HG02571 (cell line): ENCODE results near the gene TYMP.

Experiments
- ATAC-seq: cut with Tn5 transposase; IDR thresholded peaks from one replicate; pipeline ENCODE4 v1.9.1; 2021; ENCODE audit warnings: mild to moderate bottlenecking, moderate library complexity; ENCODE audit not compliant: unreplicated experiment

Gene TYMP

GRCh38 chr22:50563413-50564160 is 33.8 kb upstream of the TYMP start:
- ATAC-seq = no peak

- peak; percentile 91 for ATAC-seq
Measured at GRCh38 chr22:50562523-50563412, 33.0 kb upstream of the TYMP start, which contains the start of gene SYCE3. Gene SYCE3, minus strand, starts transcription at chr22:50562919. Its CDS starts 6,514 bp downstream, at chr22:50556405.

DNA sequence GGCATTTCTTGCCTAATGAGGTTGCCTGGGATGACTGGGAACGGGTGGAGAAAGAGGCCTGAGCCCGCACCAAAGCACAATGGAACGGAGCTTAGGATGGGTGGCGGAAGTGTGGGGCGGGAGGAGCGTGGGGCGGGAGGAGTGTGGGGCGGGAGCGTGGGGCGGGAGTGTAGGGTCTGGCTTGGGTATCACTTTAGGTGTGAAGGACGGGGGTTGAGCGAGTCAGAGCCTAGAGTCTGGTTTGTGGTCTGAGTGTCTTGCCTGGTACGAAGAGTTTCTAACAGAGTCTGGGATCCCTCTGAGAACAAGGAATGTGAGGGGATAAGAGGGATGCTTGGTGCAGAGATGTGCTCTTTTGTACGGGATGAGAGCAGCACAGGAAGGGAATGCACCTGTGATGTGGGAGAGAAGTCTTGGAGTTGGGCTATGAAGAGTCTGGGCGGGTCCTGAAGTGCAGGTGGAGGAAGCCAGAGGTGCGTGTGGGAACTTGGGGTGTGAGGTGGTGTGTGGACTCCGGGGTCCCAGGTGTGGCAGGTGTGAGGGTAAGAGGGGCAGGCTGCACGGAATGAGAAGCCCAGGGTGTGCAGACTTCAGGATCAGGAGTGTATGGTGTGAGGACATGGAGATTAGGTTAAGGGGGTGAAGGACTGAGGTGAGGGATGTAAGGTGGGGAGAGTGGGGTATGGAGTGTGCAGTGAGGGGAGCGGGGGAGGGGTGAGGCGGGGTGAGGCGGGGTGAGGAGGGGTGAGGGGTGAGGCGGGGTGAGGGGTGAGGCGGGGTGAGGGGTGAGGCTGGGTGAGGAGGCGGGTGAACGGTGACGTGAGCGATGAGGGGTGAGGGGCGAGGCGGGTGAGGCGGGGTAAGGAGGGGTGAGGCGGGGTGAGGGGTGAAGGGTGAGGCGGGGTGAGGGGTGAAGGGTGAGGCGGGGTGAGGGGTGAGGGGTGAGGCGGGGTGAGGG is 31.9 kb upstream of the TYMP start:
- ATAC-seq = no peak

- ATAC-seq = no peak
Measured at GRCh38 chr22:50560034-50560433, 30.2 kb upstream of the TYMP start.

GRCh38 chr22:50556703-50557102 is 26.9 kb upstream of the TYMP start:
- no peak for ATAC-seq

DNA sequence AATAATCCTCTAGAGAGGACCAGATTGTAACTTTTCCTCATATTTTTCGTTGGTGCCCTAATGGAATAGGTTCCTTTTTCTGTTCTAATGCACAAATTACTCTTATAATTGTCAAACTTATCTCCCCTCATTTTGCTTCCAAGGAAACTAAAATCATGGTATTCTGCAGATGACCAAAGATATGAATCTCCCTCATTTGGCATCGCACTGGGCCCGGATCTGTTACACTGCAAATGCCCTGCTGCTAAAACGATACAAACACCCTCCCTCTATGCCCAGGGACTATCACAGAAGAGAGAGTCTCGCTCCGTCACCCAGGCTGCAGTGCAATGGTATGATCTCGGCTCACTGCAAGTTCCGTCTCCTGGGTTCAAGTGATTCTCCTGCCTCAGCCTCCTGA is 23.5 kb upstream of the TYMP start:
- no peak for ATAC-seq

- no peak for ATAC-seq
Measured at GRCh38 chr22:50551160-50551752, 21.4 kb upstream of the TYMP start.

GRCh38 chr22:50550395-50550794 is 20.6 kb upstream of the TYMP start:
- no peak for ATAC-seq

DNA sequence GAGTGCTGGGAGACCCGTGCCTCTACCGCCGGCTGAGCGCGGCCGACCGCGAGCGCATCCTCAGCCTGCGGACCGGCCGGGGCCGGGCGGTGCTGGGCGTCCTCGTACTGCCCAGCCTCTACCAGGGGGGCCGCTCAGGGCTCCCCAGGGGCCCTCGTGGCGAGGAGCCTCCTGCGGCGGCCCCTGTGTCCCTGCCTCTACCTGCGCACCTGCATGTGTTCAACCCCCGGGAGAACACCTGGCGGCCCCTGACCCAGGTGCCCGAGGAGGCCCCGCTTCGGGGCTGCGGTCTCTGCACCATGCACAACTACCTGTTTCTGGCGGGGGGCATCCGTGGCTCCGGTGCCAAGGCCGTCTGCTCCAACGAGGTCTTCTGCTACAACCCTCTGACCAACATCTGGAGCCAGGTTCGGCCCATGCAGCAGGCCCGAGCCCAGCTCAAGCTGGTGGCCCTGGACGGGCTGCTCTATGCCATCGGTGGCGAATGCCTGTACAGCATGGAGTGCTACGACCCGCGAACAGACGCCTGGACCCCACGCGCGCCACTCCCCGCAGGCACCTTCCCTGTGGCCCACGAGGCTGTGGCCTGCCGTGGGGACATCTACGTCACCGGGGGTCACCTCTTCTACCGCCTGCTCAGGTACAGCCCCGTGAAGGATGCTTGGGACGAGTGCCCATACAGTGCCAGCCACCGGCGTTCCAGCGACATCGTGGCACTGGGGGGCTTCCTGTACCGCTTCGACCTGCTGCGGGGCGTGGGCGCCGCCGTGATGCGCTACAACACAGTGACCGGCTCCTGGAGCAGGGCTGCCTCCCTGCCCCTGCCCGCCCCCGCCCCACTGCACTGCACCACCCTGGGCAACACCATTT is 19.3 kb upstream of the TYMP start:
- no peak for ATAC-seq

- no peak for ATAC-seq
Measured at GRCh38 chr22:50548040-50548920, 18.5 kb upstream of the TYMP start.

DNA sequence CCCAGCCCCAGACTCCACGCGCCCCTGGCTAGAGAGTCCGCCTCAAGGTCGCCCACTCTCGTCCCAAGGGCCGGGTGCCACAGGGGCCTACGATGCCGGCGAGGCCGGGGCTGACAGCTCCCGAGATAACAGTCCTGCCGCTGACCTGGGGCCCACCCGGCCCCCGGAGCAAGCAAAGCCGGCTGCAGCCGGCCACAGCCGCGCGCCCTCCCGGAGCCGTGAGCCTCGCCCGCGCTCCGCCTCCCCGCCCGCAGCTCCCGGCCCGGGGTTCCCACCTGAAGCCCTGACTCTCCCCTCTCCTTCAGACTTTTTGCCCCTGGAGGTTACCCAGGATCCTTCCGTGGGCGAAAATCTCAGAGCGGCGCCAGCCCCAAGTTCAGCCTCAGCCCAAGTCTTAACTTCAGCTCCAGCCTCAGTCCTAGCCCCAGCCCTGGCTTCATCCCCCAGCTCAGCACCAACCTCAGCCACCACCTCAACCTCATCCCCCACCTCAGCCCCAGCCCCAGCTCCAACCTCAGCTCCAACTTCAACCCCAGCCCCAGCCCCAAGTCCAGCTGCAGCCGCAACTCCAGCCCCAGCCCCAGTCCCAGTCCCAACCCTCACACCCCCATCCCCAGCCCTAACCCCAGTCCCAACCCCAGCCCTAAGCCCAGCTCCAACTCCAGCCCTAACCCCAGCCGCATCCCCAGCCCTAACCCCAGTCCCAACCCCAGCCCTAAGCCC is 17.6 kb upstream of the TYMP start:
- no peak for ATAC-seq

DNA sequence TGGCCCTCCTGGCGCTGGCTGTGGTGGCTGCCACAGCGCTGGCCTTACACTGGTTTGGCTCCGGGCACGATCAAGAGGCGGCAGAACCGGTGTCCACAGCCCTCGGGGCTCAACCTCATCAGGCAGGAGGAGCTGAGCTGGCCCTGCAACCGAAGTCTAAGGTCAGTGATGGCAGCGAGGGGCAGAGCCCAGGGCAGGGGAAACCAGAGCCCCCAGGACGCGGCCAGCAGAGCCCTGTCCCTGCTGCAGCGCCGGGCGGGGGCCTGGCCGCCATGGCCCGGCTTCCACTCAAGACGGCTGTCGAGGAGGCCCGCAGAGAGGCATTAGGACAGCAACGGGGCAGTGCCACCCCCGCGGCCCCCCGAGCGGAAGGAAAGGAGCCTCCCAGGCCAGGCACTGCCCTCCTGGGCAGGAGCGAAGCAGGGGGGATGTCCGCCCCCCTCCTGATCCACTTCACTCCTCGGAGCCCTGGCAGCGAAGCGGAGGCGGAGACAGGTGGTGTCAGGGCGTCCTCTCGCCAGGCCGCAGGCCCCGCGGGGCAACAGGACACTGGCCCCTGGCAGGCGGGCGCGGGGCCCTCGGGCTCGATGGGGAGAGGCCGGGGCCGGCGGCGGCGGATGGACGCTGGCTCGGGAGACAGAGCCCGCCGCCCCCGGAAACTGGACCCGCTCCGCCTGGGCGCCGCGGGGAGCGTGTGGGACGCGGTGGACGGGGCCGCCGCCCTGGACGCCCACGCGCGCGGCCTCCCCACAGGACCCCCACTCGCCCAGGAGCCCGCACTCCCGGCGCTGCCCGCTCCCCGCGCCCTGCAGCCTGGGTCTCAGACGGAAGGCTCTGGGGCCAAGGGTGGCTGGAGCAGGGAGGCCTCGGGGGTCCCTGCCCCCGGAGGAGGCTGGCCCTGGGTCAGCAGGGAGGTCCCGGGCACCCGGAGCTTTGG is 16.8 kb upstream of the TYMP start:
- ATAC-seq = no peak

DNA sequence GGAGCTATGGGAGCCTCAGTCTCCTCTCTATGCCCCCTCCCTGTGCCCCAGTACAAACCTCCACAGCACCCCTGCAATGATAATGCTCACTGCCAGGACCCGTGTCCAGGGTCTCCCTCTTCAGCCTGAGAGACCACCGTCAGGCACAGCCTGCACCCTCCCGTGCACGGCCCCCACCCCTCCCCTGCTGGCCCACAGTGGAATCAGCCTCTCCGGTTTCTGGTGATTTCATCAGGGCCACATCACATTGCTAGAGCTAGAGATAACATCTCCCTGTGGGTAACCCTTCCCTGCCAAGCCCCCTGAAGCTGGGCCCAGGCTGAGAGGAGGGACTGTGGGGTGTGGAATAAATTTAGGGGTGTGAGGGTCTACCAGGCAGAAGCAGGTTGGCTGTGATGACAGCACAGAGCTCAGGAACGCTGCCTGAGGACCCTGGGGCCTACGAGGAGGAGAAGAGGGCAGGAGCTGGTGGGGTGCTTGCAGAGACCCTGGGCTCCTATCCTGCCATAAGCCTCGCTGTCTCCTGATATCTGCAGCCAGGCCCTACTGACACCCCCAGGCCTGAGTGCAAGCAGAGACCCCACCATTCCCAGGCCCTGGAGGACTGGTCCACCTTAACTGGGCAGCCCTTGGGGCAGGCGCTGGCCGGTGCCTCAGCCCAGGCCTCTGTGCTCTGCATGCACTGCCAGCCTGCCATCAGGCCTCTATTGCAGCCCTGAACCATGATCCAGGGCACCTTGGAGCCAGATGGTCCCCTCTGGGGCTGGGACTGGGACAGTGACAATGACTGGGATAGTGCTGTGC is 15.9 kb upstream of the TYMP start, which contains the start of gene KLHDC7B:
Gene KLHDC7B (plus strand): TSS at position 378 of the 804 bp plus-strand sequence. CDS start 345 bp downstream, at position 723.
- no peak for ATAC-seq

- ATAC-seq = no peak
Measured at GRCh38 chr22:50544746-50545253, 15.0 kb upstream of the TYMP start.

DNA sequence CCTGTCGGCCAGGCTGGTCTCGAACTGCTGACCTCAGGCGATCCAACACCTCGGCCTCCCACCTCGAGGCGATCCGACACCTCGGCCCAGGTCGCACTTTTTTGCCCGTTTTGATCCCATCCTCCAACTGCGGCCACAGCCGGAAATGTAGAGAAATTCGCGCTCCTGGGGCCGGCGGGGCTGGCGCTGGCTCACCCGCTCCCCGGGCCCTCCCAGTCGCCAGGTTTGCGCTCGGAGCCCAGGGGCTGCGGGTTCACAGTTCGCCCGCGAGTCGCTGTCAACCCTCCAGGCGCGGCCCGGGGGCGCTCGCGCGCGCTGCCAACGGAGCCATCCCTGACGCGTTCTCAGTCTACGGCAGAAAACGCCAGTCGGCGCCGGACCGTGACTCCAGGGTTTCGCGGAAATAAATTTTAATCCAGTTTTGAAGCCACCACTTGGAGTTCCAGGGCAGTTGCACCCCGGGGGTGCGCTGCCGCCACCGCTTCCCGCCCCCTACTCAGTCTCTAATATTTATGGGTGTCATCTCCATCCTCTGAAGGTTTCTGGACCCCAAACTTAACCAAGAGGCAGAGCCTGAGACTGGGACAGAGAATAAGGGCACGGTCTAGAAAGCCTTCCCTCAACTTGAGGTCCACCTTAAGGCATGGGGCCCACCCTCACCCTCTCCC is 14.4 kb upstream of the TYMP start:
- ATAC-seq = no peak
